SJCRH30 (cell line): ENCODE data around the gene ALDH1A1. TPM values are rescaled to one million over a fixed set of nuclear protein-coding genes. Genes with fewer than 3 reads are reported as not detected.

Experiments used
- DNase-seq, 2 experiments: peaks; one replicate each; pipeline ENCODE4 v3.0.0-alpha.2; 2015 to 2020
- H3K27ac ChIP-seq: fragments of 250-450 bp; sonication (Bioruptor Pico); 2 replicates; pipeline ENCODE4 v1.5.1; 2020; ENCODE audit warnings: mild to moderate bottlenecking, moderate library complexity
- H3K27me3 ChIP-seq: fragments of 250-450 bp; sonication (Bioruptor Pico); 2 replicates; pipeline ENCODE4 v1.5.1; 2020; ENCODE audit warnings: mild to moderate bottlenecking, moderate library complexity
- H3K36me3 ChIP-seq: fragments of 250-450 bp; sonication (Bioruptor Pico); 2 replicates; pipeline ENCODE4 v1.5.1; 2020; ENCODE audit warnings: mild to moderate bottlenecking, moderate library complexity
- H3K4me1 ChIP-seq: fragments of 250-450 bp; sonication (Bioruptor Pico); 2 replicates; pipeline ENCODE4 v1.5.1; 2020; ENCODE audit warnings: mild to moderate bottlenecking, moderate library complexity
- H3K4me3 ChIP-seq: fragments of 250-450 bp; sonication (Bioruptor Pico); 2 replicates; pipeline ENCODE4 v1.5.1; 2020; ENCODE audit warnings: mild to moderate bottlenecking, moderate library complexity
- H3K9me3 ChIP-seq: fragments of 250-450 bp; sonication (Bioruptor Pico); replicated peaks from 2 replicates; pipeline ENCODE4 v1.5.1; 2020; ENCODE audit warnings: mild to moderate bottlenecking, moderate library complexity
- total RNA-seq: library from RNA; depleted of rRNA; stranded (reverse); fragments of >200 nt; shearing (Covaris generic); gene quantifications from 2 replicates; pipeline ENCODE4 v1.2.3, GENCODE V29; 2014

The ALDH1A1 gene
- total RNA-seq, 1 experiment from 2014 or later, result 1.0 TPM

GRCh38 chr9:72983512-72984225, 30.8 kb upstream of the ALDH1A1 start:
- DNase-seq, result no peak

GRCh38 chr9:72983056-72983455, 30.2 kb upstream of the ALDH1A1 start:
- peaks cover 5% of the 10 kb centered on the region for H3K4me1 ChIP-seq
- no peaks in the 10 kb centered on the region for H3K36me3 ChIP-seq
- H3K27me3 ChIP-seq, result no peaks in the 10 kb centered on the region
- H3K27ac ChIP-seq, result no peak overlapping the region
- H3K4me3 ChIP-seq, result no peak overlapping the region
- no peaks in the 10 kb centered on the region for H3K9me3 ChIP-seq
- no peak for DNase-seq

More at GRCh38 chr9:72983512-72984225, 30.8 kb upstream of the ALDH1A1 start:
- Histone ChIP-seq H3K36me3 (no peaks in the 10 kb centered on the region), H3K4me3 (no peak overlapping the region), H3K4me1 (peaks cover 5% of the 10 kb centered on the region), H3K27me3 (no peaks in the 10 kb centered on the region), H3K9me3 (no peaks in the 10 kb centered on the region), H3K27ac (no peak overlapping the region)

- H3K27ac ChIP-seq, result no peak overlapping the region
- no peaks in the 10 kb centered on the region for H3K36me3 ChIP-seq
- H3K4me1 ChIP-seq, result peaks cover 5% of the 10 kb centered on the region
- DNase-seq, result no peak
- H3K27me3 ChIP-seq, result no peaks in the 10 kb centered on the region
- H3K9me3 ChIP-seq, result no peaks in the 10 kb centered on the region
- H3K4me3 ChIP-seq, result no peak overlapping the region
Measured at GRCh38 chr9:72982146-72982799, 29.4 kb upstream of the ALDH1A1 start.

- H3K9me3 ChIP-seq, result no peaks in the 10 kb centered on the region
- no peaks in the 10 kb centered on the region for H3K36me3 ChIP-seq
- H3K4me3 ChIP-seq, result no peak overlapping the region
- peaks cover 5% of the 10 kb centered on the region for H3K4me1 ChIP-seq
- no peak overlapping the region for H3K27ac ChIP-seq
- no peaks in the 10 kb centered on the region for H3K27me3 ChIP-seq
- no peak for DNase-seq
Measured at GRCh38 chr9:72981433-72981832, 28.6 kb upstream of the ALDH1A1 start.

GRCh38 chr9:72980600-72981265, 27.9 kb upstream of the ALDH1A1 start:
- peaks cover 5% of the 10 kb centered on the region for H3K4me1 ChIP-seq
- no peaks in the 10 kb centered on the region for H3K9me3 ChIP-seq
- no peaks in the 10 kb centered on the region for H3K27me3 ChIP-seq
- no peak for DNase-seq
- no peak overlapping the region for H3K4me3 ChIP-seq
- no peaks in the 10 kb centered on the region for H3K36me3 ChIP-seq
- no peak overlapping the region for H3K27ac ChIP-seq

GRCh38 chr9:72980183-72980582, 27.3 kb upstream of the ALDH1A1 start:
- no peak for DNase-seq
- Histone ChIP-seq H3K36me3 (no peaks in the 10 kb centered on the region), H3K27me3 (no peaks in the 10 kb centered on the region), H3K27ac (no peak overlapping the region), H3K4me3 (no peak overlapping the region), H3K9me3 (no peaks in the 10 kb centered on the region), H3K4me1 (peaks cover 5% of the 10 kb centered on the region)

- Histone ChIP-seq H3K27ac (no peak overlapping the region), H3K27me3 (no peaks in the 10 kb centered on the region), H3K4me3 (no peak overlapping the region), H3K9me3 (no peaks in the 10 kb centered on the region), H3K36me3 (no peaks in the 10 kb centered on the region), H3K4me1 (peaks cover 5% of the 10 kb centered on the region)
- no peak for DNase-seq
Measured at GRCh38 chr9:72979405-72980100, 26.7 kb upstream of the ALDH1A1 start.

- H3K9me3 ChIP-seq, result no peaks in the 10 kb centered on the region
- H3K4me3 ChIP-seq, result no peak overlapping the region
- H3K27ac ChIP-seq, result no peak overlapping the region
- peaks cover 5% of the 10 kb centered on the region for H3K4me1 ChIP-seq
- no peaks in the 10 kb centered on the region for H3K36me3 ChIP-seq
- DNase-seq, result peak in 1 of 2 experiments; percentile 21
- no peaks in the 10 kb centered on the region for H3K27me3 ChIP-seq
Measured at GRCh38 chr9:72978744-72979143, 25.9 kb upstream of the ALDH1A1 start.

GRCh38 chr9:72977670-72978069, 24.8 kb upstream of the ALDH1A1 start:
- Histone ChIP-seq H3K4me3 (no peak overlapping the region), H3K36me3 (no peaks in the 10 kb centered on the region), H3K9me3 (no peaks in the 10 kb centered on the region), H3K4me1 (peaks cover 5% of the 10 kb centered on the region), H3K27me3 (no peaks in the 10 kb centered on the region), H3K27ac (no peak overlapping the region)
- DNase-seq, result peak; percentile 20 to 34

GRCh38 chr9:72974501-72974900, 21.6 kb upstream of the ALDH1A1 start:
- H3K4me1 ChIP-seq, result peaks cover 5% of the 10 kb centered on the region
- DNase-seq, result no peak
- no peak overlapping the region for H3K4me3 ChIP-seq
- H3K9me3 ChIP-seq, result no peaks in the 10 kb centered on the region
- no peaks in the 10 kb centered on the region for H3K36me3 ChIP-seq
- H3K27me3 ChIP-seq, result no peaks in the 10 kb centered on the region
- no peak overlapping the region for H3K27ac ChIP-seq

- Histone ChIP-seq H3K9me3 (no peaks in the 10 kb centered on the region), H3K27ac (no peak overlapping the region), H3K36me3 (no peaks in the 10 kb centered on the region), H3K4me1 (no peaks in the 10 kb centered on the region), H3K27me3 (no peaks in the 10 kb centered on the region), H3K4me3 (no peak overlapping the region)
- no peak for DNase-seq
Measured at GRCh38 chr9:72972636-72973035, 19.8 kb upstream of the ALDH1A1 start.

GRCh38 chr9:72971411-72971810, 18.6 kb upstream of the ALDH1A1 start:
- no peak overlapping the region for H3K27ac ChIP-seq
- DNase-seq, result no peak
- H3K36me3 ChIP-seq, result no peaks in the 10 kb centered on the region
- H3K4me3 ChIP-seq, result no peak overlapping the region
- no peaks in the 10 kb centered on the region for H3K4me1 ChIP-seq
- no peaks in the 10 kb centered on the region for H3K27me3 ChIP-seq
- no peaks in the 10 kb centered on the region for H3K9me3 ChIP-seq

- H3K9me3 ChIP-seq, result no peaks in the 10 kb centered on the region
- DNase-seq, result no peak
- no peaks in the 10 kb centered on the region for H3K4me1 ChIP-seq
- H3K36me3 ChIP-seq, result no peaks in the 10 kb centered on the region
- H3K4me3 ChIP-seq, result no peak overlapping the region
- H3K27me3 ChIP-seq, result no peaks in the 10 kb centered on the region
- no peak overlapping the region for H3K27ac ChIP-seq
Measured at GRCh38 chr9:72960446-72960845, 7.6 kb upstream of the ALDH1A1 start.

GRCh38 chr9:72958485-72959281, 5.8 kb upstream of the ALDH1A1 start:
- DNase-seq, result no peak
- H3K36me3 ChIP-seq, result no peaks in the 10 kb centered on the region
- no peak overlapping the region for H3K4me3 ChIP-seq
- H3K4me1 ChIP-seq, result peaks cover 3% of the 10 kb centered on the region; the same call in 1 of the 2 replicates
- H3K9me3 ChIP-seq, result no peaks in the 10 kb centered on the region
- H3K27me3 ChIP-seq, result no peaks in the 10 kb centered on the region
- H3K27ac ChIP-seq, result no peak overlapping the region
